Cerebellar nuclear complex (tissue), 1 donor: Measurements from ENCODE around the gene ARIH1.
"Not testable (repeated sequence)": the region's sequence is repeated elsewhere in the genome, so short reads cannot be mapped to it uniquely, and the experiment has no call there.

Source experiments
- DNase-seq, 2 experiments: peaks; one replicate each; lab custom pipeline; 2025; lab: John Stamatoyannopoulos, UW

ARIH1 gene

DNA sequence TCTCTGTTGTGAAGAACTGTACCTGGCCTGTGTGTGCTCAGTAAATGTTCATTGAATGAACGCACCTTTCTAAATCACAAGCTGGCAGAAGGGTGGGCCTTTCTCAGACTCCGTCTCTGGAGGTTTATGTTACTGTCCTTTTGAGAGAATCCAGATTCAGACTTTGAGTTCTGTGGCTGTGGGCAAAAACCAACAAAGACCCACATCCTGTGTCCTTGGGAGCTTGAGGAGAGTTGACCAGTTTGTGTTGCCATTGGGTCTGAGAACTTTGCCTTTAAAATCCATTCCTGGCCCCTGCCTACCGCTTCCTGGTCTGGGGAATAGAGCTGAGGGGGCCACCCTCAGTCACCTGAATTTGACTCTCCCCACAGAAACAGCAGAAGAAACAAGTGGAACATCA is 134.0 kb downstream of the ARIH1 start:
- not testable (repeated sequence) for DNase-seq

DNA sequence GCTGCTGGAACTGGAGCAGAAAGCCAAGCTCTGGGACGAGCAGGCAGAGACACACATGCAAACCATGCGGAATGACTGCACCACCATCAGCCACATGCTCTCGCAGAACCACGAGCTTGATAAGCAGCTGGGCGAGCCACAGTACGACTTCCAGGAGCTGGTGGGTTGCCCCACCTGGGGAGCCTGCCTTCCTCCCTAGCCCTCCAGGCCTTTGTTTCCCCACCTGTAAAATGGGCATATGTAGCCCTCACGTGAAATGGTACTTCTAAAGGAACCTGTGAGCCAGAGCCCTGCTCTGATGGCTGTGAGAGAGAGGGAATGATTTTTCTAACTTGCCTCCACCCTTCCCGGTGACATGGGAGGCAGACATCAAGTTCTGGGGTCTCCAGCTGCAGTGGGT is 135.7 kb downstream of the ARIH1 start:
- no peak for DNase-seq

DNA sequence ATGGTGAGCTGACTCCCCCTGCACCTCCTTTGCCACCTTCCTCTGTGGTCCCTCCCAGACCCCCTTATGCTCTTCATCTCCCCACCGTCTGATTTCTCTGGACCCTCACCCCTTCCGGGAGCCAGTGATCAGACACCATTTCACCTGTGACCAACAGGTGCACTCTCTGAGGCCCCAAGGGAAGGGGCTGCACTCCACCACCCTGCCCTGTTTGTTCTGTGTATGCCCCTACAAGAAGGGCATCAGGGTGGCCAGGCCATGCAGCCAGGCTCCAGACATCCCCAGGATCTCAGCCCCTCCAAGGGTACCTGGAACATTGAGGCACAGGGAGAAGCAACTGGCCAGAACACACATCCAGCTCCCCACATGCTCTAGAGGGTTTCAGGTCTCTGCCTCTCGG is 138.2 kb downstream of the ARIH1 start:
- not testable (repeated sequence) for DNase-seq

DNA sequence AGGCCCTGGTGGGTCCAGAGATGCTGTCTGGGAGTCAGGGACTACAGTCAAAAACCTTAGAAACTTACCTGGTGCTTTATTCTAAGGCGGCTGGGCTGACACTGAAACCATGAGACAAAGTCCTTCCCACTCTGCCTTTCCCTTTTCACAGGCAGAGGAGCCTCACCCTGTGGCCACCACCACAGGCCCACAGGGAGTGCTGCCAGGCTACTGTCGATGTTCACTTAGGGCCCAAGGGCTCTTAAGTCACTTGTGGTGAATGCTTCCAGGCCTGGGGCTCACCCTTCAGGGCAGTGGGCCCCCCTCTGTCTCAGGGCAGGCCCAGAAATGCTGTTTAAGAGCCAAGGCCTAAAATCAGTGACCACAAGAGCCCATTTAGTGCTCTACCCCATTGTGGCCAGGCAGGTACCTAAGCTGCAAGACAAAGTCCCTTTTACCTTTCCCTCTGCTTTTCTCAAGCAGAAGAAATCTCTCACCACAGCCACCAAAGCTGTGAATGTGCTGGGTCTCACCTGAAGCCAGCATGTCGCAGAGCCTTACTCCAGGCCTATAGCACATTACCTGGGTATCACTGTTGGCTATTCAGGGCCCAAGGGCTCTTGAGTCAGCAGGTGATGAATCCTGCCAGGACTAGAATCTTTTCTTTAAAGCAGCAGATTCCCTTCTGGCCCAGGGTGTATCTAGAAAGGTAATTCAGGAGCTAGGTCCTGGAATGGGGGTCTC is 140.8 kb downstream of the ARIH1 start:
- DNase-seq, result no peak

DNA sequence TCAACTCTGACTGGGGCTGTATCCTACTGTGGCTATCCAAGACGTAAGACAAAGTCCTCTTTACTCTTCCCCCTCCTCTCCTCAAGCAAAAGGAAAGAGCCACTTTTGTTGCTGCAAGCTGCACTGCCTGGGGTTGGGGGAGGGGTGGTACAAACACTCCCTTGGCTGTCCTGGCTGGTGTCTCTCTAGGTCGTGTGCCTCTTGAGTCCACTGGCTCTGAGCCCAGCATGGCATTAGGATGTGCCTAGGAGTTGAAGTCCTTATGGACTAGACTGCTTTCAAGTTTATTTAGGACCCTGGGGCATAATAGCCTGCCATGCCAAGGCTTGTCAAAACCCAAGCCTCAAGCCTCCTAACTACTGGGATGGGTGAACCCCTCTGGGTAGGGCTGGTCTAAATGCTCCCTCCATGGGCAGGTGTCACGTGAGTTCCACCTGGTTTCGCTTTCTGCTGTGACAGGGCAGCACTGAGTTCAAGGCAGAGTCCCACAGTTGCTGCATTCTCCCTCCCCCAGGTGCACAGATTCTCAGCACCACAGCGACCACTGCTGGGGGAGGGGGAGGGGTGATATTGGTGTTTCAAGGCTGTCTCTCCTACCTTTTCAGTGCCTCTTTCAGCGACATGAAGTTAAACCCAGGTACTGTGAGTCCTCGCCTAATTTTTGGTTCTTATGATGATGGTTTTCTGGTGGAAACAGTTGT is 141.6 kb downstream of the ARIH1 start:
- not testable (repeated sequence) for DNase-seq

DNA sequence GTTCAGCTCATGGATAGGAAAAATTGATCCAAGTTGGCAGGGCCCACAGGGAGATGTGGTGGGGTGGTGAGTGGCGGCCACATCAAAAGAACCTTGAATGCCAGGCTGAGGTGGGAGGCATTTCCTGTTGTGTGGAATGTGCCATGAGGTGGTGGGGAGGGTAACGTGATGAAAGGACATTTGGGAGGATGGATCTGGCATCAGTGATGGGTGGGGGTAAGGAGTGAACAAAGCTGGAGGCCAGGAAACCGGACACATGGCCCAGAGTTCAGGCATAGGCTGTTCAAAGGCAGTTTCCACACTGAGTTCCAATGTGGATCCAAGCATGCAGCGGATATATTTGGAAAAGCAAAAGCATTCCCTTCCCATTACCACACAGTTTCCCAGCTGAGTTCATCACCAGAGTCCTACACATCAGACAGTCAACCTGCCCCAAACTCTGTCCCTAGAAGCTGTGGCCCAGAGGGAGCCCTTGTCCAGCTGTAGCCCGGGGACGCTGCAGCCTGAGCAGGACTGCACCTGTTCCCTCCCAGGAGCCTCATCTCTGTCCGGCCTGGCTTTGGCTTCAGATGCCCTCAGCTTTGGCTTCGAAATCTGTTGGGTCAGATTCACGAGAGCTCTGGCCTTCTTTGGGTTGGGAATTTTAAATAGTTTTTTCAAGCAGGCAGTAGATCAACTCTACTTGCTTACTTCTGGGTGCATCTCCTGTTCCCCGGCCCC is 142.5 kb downstream of the ARIH1 start:
- DNase-seq, result no peak

DNA sequence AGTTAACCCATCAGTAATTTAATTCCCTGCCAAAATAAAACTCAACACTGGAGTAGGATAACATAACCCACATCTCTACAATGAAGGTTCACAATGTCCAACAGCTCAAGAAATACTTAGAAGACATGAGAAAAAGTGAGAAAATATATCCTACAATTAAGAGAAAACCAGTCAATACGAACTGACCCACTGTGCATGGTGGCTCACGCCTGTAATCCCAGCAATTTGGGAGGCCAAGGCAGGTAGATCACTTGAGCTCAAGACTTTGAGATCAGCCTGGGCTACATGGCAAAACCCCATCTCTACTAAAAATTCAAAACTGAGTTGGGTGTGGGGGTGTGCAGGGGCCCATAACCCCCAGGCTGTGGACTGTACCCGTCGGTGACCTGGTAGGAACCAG is 149.7 kb downstream of the ARIH1 start:
- not testable (repeated sequence) for DNase-seq

DNA sequence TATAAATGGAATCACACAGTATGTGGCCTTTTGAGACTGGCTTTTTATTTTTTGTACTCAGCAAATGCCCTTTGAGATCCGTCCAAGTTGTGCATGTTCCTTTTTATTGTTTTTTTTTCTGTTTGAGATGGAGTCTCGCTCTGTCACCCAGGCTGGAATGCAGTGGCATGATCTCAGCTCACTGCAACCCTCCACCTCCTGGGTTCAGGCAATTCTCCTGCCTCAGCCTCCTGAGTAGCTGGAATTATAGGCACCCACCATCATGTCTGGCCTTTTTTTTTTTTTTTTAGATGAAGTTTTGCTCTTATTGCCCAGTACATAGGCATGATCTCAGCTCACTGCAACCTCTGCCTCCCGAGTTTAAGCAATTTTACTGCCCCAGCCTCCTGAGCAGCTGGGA is 152.0 kb downstream of the ARIH1 start:
- not testable (repeated sequence) for DNase-seq

DNA sequence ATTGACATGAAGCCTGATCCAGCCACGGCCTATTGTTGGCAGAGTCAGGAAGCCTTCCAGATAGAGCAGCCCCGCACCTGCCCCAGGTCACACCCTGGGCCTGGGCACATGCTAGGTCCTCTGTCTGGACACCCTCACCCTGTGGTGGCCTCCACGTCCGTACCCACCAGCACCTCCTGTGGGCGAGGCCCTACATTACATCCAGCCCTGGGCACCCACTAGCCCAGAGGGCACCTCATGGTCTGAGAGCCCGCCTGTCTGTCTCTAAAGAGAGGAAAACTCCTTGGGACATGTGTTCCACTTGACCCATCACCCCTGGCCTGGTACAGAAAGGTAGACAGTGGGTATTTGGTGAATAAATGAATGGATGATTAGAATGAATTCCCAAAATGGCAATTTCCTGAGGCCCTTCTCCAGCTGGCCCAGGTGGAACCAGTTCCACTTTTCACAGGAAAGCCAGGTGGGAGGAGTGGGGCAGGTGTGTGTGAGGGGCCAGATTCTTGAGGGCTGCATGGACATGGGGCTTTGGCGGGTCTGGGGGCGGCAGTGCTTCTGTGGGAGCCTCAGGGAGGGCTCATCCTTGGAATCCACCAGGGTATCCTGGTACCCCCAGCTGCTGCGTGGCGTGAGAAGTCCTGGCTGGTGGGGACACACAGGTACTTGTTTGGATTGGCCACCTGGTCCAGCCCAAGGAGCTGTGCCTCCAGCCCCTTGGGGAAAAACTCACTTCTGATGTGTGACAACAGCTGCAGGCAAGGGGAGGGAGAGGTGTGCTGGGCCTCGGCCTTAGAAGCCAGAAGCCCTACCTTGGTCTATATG is 154.3 kb downstream of the ARIH1 start:
- not testable (repeated sequence) for DNase-seq

DNA sequence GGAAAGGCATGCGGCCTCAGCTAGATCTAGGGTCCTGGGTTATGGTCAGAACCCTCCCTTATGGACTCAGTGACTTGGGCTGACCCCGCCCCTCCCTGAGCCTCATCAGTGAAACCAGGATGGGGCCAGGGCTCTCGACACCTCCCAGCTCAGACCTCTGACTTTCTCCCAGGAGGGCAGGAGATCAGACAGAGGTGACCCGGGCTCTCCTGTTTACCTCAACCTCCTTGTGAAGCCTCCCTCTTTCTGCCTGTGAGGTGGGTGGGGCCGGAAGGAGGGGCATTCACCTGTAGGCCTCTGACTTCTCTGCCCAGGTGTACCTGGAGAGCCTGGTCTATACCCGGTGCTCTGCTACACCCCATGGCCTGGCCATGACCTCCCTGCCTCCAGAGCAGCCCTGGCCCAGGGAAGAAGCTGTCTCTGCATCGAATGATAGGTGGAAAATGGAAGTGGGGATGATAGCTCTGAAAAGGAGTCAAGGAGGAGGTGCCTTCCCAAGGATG is 155.0 kb downstream of the ARIH1 start:
- not testable (repeated sequence) for DNase-seq

DNA sequence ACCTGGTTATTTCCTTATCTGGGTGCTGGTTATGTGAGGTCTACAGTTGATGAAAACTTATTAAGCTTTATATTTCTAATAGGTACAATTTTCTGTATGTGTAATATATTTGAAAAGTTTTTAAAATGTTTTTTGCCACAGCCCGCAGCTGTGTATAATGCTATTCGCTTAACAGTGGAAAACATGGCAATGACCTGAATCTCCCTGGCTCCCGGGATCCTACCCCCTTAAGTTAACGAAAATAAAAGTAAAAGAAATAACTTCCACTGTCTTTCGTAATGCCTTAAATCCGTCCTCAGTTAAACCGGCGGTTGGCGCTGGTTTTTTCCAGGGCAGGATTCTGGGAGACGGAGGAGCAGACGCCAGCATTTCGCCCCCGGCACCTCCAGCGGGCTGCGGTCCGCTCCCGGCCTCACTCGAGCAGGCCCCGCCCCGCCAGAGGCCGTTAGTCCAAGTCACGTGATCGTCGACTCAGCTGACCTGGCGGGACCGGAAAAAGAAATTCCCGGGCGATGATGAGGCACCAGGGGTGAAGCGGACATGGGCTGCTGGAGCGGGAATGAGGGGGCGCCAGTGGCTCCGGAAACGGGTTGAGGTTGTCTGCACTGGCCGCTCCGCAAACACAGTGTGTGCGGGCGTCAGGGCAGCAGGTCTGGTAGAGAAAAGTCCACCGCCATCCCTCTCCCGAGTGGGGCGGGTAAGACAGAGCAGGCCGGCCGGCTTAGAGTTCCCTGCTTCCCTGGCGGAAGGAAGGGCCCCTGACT is 162.6 kb downstream of the ARIH1 start:
- DNase-seq, result not testable (repeated sequence)

DNA sequence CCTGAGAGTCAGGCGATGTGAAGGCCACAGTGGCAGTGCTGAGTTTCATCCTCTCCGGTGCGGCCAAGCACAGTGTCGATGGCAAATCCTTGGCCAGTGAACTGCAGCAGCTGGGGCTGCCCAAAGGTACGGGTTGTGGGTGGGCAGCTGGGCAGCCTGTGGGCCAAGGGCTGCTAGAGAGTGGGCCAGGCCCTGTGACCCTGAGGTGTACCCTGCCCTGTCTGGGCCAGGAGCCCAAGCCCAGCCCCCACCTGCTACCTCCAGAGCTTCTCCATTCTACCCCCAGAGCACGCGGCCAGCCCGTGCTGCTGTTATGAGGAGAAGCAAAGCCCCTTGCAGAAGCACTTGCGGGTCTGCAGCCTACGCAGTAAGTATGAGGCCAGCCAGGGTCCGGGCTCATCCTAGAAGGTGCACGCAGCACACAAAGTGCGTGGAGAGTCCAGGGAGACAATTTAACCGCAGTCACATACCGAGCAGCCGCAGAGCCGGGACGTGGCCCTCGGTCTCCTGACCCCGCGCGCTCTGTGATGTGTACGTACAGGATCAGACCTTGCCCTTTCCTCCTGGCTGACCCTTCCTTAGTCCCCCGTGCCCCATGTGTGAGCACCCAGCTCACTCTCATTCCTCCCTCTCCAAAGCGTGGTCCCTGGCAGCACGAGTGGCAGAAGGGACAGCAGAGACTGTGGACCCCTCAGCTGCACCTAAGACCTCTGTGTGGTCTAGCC is 165.8 kb downstream of the ARIH1 start:
- not testable (repeated sequence) for DNase-seq

DNA sequence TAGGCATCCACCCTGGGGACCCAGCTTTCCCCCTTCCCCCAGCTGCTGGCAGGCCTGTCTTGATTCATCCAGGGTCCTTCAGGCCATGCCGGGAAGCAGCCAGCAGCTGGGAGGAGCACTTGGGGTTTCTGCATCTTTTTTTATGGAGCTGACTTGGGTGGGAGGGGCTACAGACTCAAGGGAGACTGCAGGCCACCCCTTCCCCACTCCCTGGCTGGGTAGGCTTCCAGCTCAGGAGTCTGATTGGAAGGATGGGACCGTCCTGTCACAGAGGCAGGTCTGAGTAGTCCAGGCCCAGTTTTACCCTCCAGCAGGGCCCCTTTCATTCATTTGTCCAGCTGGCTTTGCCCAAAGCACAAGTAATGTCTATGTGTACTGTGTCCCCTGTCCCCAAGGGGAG is 168.1 kb downstream of the ARIH1 start:
- DNase-seq, result not testable (repeated sequence)

DNA sequence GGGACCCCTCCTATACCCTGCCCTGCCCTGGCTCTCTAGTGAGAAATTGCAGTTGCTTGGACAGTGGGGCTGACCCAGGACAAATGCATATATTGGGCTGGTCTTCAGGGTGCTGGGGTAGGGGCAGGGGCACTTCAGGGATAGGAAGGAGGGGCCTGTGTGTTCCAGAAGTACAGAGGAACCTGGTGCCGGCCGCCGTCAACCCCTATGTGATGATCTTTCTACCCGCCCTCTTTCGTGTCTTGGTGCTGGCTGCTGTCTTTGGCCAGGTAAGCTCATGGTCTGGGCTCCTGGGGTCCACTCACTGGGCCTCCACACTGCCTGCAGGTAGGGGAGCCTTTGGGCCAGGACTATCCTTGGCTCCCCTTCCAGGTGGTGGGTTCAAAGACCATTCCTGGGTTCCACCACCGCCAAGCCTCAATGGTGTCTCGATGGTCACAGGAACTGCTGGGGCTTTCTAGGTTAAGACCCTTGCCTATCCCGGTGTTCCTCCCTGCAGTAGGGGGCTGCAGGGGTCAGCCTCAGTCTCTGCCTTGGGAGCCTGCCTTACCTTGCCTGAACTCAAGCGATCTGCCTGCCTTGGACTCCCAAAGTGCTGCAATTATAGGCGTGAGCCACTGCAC is 174.6 kb downstream of the ARIH1 start:
- not testable (repeated sequence) for DNase-seq
